Stomach smooth muscle (tissue), 2 donors: ENCODE results near the gene DIS3L2.

Experiments
- H3K27ac ChIP-seq: one replicate; pipeline ENCODE4 v1.7.0; 2013; ENCODE audit warnings: mild to moderate bottlenecking, low read length, inconsistent platforms
- H3K27me3 ChIP-seq, 2 donors: one replicate each; pipeline ENCODE4 v1.7.0; 2013; ENCODE audit warnings: low read length in 2 of 2; ENCODE audit not compliant: insufficient read depth in 2 of 2, control insufficient read depth in 1 of 2
- H3K36me3 ChIP-seq, 2 donors: one replicate each; pipeline ENCODE4 v1.7.0; 2013; ENCODE audit warnings: low read length in 2 of 2; ENCODE audit not compliant: control insufficient read depth in 2 of 2, insufficient read depth in 2 of 2
- H3K4me1 ChIP-seq: one replicate; pipeline ENCODE4 v1.7.0; 2013; ENCODE audit warnings: low read length; ENCODE audit not compliant: control insufficient read depth, insufficient read depth
- H3K4me3 ChIP-seq, 2 donors: one replicate each; pipeline ENCODE4 v1.7.0; 2013; ENCODE audit warnings: low read length in 2 of 2
- H3K9ac ChIP-seq, 2 donors: one replicate each; pipeline ENCODE4 v1.7.0; 2013; ENCODE audit warnings: low read length in 2 of 2, mild to moderate bottlenecking in 1 of 2
- H3K9me3 ChIP-seq, 2 donors: one replicate each; pipeline ENCODE4 v1.7.0; 2013; ENCODE audit warnings: low read length in 2 of 2; ENCODE audit not compliant: control insufficient read depth in 2 of 2
- donor health status: healthy.
- donor health status: Pancreatic carcinoma.

The DIS3L2 gene

DNA sequence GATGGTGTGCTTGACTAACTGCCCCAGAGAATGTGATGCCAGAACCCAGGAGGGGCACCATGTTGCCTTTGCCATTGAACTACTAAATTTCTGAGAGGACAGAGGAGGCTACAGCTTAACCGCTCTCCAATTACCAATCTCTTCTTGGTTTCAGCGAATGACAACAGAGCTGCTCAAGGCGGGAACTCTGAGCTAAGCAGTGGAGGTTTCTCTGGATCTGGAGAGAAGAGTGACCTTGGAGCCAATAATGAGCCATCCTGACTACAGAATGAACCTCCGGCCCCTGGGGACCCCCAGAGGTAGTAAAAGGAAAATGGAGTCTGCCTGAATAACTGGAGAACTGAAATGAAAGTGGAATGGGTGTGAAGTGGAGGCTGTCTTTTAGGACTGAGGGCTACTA, 53.2 kb downstream of the DIS3L2 start:
- Histone ChIP-seq H3K27ac (no peak overlapping the region), H3K9ac (no peak overlapping the region), H3K36me3 (peaks cover 5 to 6% of the 10 kb centered on the region in 2 donors), H3K9me3 (no peaks in the 10 kb centered on the region), H3K27me3 (no peaks in the 10 kb centered on the region), H3K4me1 (no peaks in the 10 kb centered on the region), H3K4me3 (no peak overlapping the region)

DNA sequence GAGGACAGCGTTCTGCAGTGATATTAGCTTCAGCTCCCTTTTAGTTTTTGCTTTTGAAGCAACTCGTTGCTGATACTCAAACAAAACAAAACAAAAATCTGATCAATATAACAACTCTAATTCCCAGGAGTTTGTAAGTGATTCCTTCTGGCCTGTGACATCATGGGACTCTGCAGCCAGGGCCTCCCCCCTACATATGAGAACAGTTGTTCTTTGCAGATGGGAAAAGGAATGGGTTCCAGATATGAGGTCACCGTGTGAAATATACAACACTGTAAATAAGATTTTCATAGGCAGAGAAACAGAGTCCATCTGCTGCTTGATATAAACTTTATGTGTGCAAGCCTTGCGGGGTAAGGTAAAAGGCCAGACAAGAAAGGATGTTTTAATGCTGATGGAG, 56.7 kb downstream of the DIS3L2 start:
- H3K9ac ChIP-seq: no peak overlapping the region
- H3K4me1 ChIP-seq: no peaks in the 10 kb centered on the region
- H3K9me3 ChIP-seq: no peaks in the 10 kb centered on the region
- no peaks in the 10 kb centered on the region for H3K27me3 ChIP-seq
- H3K36me3 ChIP-seq: peaks cover 11 to 17% of the 10 kb centered on the region in 2 donors
- H3K4me3 ChIP-seq: no peak overlapping the region
- no peak overlapping the region for H3K27ac ChIP-seq

DNA sequence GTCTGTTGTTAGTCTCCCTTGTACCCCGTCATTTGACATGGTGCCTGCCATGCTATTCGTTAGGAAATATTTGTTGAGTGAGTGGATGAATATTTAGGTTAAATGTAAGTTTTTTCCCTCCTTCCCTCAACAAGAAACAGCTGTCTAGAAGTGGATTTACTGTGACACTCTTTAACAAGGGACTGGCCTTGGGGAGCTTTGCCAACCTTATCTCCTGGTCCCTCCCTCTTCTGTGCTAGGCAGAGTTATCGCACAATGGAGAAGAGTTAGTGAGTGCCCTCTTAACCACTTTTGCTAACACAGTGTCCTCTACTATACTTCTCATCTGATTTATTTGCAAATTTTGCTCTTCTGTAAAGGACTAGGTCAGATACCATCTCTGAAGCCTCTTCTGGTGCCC, 61.2 kb downstream of the DIS3L2 start:
- Histone ChIP-seq H3K4me1 (no peaks in the 10 kb centered on the region), H3K4me3 (no peak overlapping the region), H3K27me3 (no peaks in the 10 kb centered on the region), H3K9me3 (no peaks in the 10 kb centered on the region), H3K27ac (no peak overlapping the region), H3K36me3 (peaks cover 5 to 23% of the 10 kb centered on the region in 2 donors), H3K9ac (no peak overlapping the region)

DNA sequence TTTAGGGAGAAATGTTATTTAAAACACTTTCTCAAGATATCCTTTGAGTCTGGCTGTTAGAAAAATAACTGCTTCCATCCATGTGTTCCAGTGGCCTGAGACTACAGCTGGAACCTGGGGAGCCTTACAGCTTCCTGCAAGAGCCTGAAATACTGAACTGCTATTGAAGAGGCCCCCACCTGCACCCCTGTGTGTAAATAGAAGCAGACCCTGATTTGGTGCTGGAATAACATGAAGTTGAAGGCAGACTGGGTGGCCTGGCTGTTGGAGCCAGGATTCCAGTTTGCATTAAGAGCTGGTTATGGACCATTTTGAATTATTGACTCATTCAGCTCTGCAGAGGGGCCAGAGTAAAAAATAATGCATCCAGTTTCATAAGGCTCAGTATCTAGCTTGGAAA, 61.9 kb downstream of the DIS3L2 start:
- Histone ChIP-seq H3K9me3 (no peaks in the 10 kb centered on the region), H3K36me3 (peaks cover 5 to 23% of the 10 kb centered on the region in 2 donors), H3K27ac (no peak overlapping the region), H3K4me1 (no peaks in the 10 kb centered on the region), H3K9ac (no peak overlapping the region), H3K4me3 (no peak overlapping the region), H3K27me3 (no peaks in the 10 kb centered on the region)

DNA sequence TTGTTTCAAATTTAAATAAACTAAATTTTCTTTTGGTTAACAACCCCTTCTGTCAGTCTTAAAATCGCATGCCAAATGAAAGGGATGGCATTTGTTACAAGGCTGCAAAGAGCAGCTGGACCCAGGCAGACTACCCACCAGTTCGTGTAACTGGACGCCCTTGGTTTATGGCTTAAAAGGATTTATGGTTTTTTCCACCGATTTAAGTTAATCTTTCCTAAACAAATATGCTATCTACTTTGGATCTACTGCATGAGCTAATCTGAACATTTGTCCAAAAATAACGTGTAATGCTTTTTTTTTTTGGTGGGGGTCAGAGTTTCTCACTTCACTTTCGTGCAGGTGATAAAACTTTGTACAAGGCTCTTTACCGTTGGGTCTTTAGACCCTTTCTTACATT, 62.9 kb downstream of the DIS3L2 start:
- H3K27ac ChIP-seq: no peak overlapping the region
- no peaks in the 10 kb centered on the region for H3K9me3 ChIP-seq
- H3K4me1 ChIP-seq: no peaks in the 10 kb centered on the region
- no peaks in the 10 kb centered on the region for H3K27me3 ChIP-seq
- H3K4me3 ChIP-seq: no peak overlapping the region
- H3K9ac ChIP-seq: no peak overlapping the region
- H3K36me3 ChIP-seq: peaks cover 7 to 23% of the 10 kb centered on the region in 2 donors

DNA sequence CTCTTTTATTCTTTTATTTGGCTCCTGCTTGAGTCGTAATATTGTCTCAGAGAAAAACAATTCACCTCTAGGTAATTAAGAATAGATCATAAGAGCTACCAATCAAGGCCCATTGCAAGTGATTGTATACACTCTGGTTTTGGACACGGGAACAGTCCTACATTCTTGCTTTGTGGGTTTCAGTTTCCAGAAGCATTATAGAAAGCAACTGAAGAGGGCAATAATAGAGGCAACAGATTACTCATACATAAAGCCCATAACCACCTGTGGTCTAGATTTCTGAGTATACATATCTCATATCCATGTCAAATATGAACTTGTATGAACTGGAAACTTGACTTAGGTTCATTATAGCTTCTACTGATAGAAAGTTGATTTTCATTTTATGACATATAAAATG, 65.4 kb downstream of the DIS3L2 start:
- Histone ChIP-seq H3K9ac (no peak overlapping the region), H3K27me3 (no peaks in the 10 kb centered on the region), H3K27ac (no peak overlapping the region), H3K4me3 (no peak overlapping the region), H3K36me3 (peaks cover 10 to 17% of the 10 kb centered on the region in 2 donors), H3K9me3 (no peaks in the 10 kb centered on the region), H3K4me1 (no peaks in the 10 kb centered on the region)

DNA sequence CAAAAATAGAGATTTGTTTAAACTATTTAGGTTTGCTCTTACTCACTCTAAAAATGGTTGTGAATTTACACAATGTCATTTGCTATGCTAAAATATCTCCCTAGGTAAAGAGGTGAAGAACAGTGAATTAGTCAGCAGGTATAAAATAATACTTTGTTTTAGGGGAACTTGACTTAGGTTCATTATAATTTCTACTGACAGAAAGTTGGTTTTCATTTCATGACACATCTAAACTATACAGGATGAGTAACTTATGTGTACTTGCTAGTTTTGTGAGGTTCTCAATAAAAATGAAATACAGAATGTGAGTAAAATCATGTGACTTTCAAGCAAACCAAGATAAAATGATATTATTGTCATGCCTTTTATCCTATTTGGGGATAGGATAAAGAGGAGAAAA, 66.0 kb downstream of the DIS3L2 start:
- Histone ChIP-seq H3K9ac (no peak overlapping the region), H3K4me3 (no peak overlapping the region), H3K36me3 (peaks cover 10 to 16% of the 10 kb centered on the region in 2 donors), H3K9me3 (no peaks in the 10 kb centered on the region), H3K27me3 (no peaks in the 10 kb centered on the region), H3K4me1 (no peaks in the 10 kb centered on the region), H3K27ac (no peak overlapping the region)

DNA sequence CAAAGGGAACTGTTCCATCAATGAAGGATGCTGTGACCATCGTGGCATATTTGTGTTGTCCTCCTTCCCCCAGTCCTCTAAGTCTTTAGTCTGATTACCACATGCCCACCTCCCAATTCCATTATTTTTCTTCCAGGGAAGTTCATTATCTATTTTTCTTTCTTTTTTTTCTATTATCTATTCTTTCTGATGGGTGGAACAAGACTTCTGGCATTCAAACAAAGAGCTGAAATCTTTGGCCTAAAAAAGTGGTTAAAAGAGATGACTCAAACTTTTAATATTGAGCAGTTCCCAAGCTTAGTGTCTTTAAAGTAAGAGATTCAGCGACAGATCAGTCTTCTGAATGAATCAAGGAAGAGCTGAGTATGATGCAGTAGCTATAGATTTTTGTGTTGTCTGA, 66.6 kb downstream of the DIS3L2 start:
- no peak overlapping the region for H3K9ac ChIP-seq

DNA sequence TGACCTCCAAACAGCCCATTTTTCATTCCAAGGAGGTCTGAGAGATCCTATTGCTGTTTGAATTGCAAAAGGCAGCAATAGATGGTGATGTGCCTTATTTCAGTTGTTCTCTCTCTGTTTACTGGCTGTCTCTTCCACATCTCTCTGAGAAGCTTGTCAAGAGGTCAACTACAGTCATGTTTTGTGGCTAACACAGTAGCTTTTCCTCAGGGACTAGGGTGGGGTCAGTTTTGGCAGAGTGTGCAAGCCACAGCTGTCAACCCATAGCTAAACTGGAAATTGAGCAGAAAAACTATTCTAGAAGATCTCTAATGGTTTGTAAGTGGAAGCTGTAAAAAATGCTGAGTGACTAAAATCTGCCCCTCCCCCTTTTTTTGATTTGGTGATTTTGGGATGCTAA, 67.1 kb downstream of the DIS3L2 start:
- Histone ChIP-seq H3K27me3 (no peaks in the 10 kb centered on the region), H3K36me3 (peaks cover 10 to 13% of the 10 kb centered on the region in 2 donors), H3K9me3 (no peaks in the 10 kb centered on the region), H3K4me1 (no peaks in the 10 kb centered on the region), H3K27ac (no peak overlapping the region), H3K4me3 (no peak overlapping the region), H3K9ac (no peak overlapping the region)

More for the DNA sequence above, 66.6 kb downstream of the DIS3L2 start:
- H3K27me3 ChIP-seq: no peaks in the 10 kb centered on the region
- H3K9me3 ChIP-seq: no peaks in the 10 kb centered on the region
- H3K36me3 ChIP-seq: peaks cover 10 to 16% of the 10 kb centered on the region in 2 donors
- no peak overlapping the region for H3K27ac ChIP-seq
- no peak overlapping the region for H3K4me3 ChIP-seq
- no peaks in the 10 kb centered on the region for H3K4me1 ChIP-seq

DNA sequence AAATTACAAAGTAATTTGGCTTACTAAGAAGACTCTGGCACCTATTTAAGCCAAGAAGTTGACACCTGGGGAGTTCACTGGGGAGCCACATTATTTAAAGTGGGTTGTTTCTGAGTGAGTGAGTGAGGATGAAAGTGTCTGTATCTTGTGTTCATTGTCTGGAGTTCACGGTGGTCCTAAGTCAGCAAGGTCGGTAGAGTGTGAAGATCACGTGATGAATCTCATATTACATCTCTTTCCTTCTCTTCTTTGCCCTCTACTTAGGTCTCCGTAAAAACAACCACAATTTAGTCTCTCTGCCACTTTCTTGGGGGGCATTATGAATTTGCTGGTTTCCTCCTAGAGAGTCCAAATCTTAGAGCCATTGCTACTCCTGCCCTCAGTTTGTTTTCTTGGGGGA, 67.8 kb downstream of the DIS3L2 start:
- Histone ChIP-seq H3K4me1 (no peaks in the 10 kb centered on the region), H3K27ac (no peak overlapping the region), H3K27me3 (no peaks in the 10 kb centered on the region), H3K36me3 (peaks cover 10% of the 10 kb centered on the region in 2 donors), H3K4me3 (no peak overlapping the region), H3K9ac (no peak overlapping the region), H3K9me3 (no peaks in the 10 kb centered on the region)

DNA sequence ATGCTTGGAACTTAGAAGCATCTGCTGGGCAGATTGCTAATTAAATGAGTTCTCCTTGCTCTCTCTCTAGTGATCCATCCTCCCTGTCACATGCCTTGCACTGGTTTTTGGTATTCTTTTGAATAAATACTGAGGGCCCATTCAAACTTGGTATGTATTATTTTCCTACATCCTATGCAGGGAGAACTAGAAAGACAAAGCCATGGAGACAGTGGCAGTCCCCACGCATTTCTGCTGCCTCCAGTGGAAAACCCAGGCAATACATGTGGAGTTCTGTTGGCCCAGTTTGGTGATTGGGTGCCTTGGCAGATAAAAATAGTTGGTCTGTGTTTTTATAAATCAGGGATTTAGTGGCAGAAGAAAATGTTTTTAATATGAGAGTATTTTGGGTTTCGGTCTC, 68.7 kb downstream of the DIS3L2 start:
- H3K4me1 ChIP-seq: no peaks in the 10 kb centered on the region
- H3K4me3 ChIP-seq: no peak overlapping the region
- H3K9me3 ChIP-seq: no peaks in the 10 kb centered on the region
- no peak overlapping the region for H3K27ac ChIP-seq
- H3K9ac ChIP-seq: no peak overlapping the region
- no peaks in the 10 kb centered on the region for H3K27me3 ChIP-seq
- peaks cover 5 to 10% of the 10 kb centered on the region in 2 donors for H3K36me3 ChIP-seq
